OCI-LY7 (cell line): ENCODE data around the gene AIM2.

Source experiments
- EZH2phosphoT487 ChIP-seq: fragments of 200-600 bp; sonication (generic); IDR thresholded peaks from 2 replicates; pipeline ENCODE4 v1.6.1; 2018; ENCODE audit warnings: low read depth, borderline replicate concordance, mild to moderate bottlenecking, mixed run types, antibody characterized with exemption, low read length, moderate library complexity, mixed read lengths
- TF ChIP-seq, protein P1 (sequence below): fragments of 200-600 bp; sonication (generic); conservative IDR thresholded peaks from 2 replicates; pipeline ENCODE4 v1.5.1; 2014; ENCODE audit warnings: mild to moderate bottlenecking, antibody characterized with exemption, low read length, moderate library complexity, mixed read lengths

DNA sequence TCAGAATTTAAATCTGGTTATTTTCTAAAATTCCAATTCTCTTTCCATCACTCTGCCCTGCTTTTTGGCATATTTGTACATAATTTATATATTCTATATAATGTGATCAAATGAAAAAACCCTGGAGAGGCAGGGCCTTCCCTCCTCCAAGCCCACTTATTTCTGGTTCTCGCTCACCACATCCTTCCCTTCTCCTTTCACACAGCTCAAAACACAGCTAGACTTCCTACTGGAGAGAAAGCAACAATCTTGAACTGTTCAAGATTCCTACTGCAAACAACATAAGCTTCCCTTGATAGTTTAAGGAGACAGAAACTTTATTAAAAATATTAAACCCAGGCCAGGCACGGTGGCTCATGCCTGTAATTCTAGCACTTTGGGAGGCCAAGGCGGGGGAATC lies 7.6 kb upstream of the AIM2 start:
- TF ChIP-seq, protein P1, sequence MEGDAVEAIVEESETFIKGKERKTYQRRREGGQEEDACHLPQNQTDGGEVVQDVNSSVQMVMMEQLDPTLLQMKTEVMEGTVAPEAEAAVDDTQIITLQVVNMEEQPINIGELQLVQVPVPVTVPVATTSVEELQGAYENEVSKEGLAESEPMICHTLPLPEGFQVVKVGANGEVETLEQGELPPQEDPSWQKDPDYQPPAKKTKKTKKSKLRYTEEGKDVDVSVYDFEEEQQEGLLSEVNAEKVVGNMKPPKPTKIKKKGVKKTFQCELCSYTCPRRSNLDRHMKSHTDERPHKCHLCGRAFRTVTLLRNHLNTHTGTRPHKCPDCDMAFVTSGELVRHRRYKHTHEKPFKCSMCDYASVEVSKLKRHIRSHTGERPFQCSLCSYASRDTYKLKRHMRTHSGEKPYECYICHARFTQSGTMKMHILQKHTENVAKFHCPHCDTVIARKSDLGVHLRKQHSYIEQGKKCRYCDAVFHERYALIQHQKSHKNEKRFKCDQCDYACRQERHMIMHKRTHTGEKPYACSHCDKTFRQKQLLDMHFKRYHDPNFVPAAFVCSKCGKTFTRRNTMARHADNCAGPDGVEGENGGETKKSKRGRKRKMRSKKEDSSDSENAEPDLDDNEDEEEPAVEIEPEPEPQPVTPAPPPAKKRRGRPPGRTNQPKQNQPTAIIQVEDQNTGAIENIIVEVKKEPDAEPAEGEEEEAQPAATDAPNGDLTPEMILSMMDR = no peak
- no peak for TF ChIP-seq EZH2phosphoT487
